COLO829 (cell line): ENCODE measurements around the gene TEX13B.
A peak's percentile ranks its signal among the peaks of the same experiment; 100 is the strongest.

ENCODE experiments used
- DNase-seq: peaks from one replicate; pipeline ENCODE4 v3.0.0; 2012; ENCODE audit warnings: low spot score

The TEX13B gene

DNA sequence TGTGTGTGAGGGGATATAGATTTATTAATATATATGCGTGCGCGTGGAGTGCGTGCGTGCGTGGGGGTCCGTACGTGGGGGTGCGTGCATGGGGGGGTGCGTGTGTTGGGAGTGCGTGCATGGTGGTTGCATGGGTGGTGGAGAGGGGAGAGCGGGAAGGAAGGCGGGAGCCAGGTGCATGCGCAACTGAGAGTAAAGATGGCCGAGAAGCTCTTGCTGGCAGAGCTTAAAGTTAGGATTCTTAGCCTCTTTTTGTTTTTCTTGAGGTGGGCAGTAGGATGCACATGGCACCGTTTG, 45.8 kb downstream of the TEX13B start:
- no peak for DNase-seq

DNA sequence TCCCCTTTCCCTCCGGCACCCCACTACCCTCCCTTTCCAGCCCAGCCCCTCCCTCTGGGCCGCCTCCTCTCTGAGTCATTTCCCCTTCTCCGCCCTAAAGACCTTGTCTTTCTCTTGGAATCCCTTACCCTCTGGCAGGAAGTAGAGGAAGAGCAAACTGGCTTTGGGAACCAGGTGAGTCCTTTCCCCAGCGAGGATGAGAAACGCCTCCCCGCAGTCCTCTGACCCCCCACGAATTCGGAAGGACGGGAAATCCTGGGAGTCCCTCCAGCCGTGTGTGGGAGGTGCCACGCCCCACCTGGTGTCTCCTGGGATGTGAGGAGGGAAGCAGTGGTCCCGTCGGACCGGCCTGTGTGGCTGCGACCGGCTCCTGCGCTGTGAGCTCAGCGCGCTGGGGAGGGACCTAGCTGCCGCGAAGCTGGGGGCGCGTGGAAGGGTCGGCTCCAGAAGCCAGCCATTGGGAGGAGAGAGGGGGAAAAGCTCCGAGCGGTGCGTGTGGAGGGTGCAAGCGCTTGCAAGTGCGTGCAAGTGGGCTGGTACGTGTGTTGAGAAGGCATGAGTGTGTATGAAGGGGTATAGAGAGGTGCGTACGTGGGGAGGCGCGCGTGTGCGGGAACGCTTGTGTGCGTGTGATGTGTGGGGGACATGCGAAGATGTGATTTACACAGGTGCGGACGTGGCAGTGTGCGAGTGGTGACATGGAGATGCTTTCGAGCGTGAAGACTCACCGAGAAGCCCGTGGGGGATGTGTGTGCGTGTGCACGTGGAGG, 46.3 kb downstream of the TEX13B start:
- no peak for DNase-seq

DNA sequence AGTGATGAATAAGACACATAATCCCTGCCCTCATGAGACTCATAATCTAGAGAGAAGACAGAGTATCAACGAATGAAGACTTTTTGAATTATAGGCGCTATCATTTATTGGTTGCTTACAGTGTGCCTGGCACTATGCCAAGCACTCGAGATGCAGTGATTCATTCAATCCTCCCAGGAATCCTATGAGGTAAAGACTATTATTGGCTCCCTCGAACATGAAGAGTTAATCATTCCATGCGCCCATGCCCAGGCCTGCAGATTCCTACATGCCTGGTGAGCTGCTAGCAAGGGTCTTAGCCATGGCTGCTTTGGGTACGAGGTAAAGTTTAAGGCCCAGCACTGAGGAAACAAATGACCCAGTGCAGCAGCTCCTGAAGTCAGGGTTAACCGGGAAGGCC, 47.0 kb downstream of the TEX13B start:
- peak; percentile 3 for DNase-seq

DNA sequence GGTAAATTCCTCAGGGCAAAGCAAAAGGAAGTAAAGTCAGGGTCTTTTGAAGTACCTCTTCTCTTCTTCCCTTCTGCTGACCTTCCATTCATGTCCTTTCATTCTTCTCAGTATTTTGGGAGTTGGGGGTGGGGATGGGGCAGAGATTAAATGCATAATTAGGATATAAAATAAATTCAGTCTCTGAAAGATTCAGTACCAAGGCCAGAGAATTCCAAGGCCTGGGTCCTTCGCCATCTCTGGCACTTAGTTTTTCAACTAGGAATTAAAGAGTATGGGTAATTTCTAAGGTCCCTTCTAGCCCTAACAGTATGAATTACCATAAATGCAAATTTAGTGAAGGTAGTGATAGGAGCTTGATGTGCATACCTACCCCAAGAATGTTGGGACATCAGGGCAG, 47.9 kb downstream of the TEX13B start:
- no peak for DNase-seq
